Loucy (cell line): Measurements from ENCODE around the gene MGAT4B.

Source experiments
- EZH2phosphoT487 ChIP-seq: fragments of 200-600 bp; IDR thresholded peaks from 2 replicates; pipeline ENCODE4 v1.6.1; 2018; ENCODE audit warnings: antibody characterized with exemption, mild to moderate bottlenecking, moderate library complexity, borderline replicate concordance
- TF ChIP-seq, protein P1 (sequence below): fragments of 200-600 bp; sonication (generic); conservative IDR thresholded peaks from 2 replicates; pipeline ENCODE4 v1.5.1; 2014; ENCODE audit warnings: mild to moderate bottlenecking, antibody characterized with exemption, low read length

DNA sequence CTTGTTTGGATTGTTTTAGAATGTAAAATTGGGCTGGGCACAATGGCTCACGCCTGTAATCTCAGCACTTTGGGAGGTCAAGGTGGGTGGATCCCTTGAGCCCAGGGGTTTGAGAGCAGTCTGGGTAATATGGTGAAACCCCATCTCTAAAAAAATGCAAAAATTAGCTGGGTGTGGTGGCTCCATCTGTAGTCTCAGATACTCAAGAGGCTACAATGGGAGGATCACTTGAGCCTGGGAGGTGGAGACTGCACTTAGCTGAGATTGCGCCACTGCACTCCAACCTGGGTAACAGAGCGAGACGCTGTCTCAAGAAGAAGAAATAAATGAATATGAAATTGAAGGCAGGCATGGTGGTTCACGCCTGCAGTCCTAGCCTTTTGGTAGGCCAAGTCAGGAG, 52.7 kb downstream of the MGAT4B start:
- TF ChIP-seq, protein P1, sequence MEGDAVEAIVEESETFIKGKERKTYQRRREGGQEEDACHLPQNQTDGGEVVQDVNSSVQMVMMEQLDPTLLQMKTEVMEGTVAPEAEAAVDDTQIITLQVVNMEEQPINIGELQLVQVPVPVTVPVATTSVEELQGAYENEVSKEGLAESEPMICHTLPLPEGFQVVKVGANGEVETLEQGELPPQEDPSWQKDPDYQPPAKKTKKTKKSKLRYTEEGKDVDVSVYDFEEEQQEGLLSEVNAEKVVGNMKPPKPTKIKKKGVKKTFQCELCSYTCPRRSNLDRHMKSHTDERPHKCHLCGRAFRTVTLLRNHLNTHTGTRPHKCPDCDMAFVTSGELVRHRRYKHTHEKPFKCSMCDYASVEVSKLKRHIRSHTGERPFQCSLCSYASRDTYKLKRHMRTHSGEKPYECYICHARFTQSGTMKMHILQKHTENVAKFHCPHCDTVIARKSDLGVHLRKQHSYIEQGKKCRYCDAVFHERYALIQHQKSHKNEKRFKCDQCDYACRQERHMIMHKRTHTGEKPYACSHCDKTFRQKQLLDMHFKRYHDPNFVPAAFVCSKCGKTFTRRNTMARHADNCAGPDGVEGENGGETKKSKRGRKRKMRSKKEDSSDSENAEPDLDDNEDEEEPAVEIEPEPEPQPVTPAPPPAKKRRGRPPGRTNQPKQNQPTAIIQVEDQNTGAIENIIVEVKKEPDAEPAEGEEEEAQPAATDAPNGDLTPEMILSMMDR = no peak
- no peak for TF ChIP-seq EZH2phosphoT487
